Coronary artery (tissue), 2 donors: ENCODE results near the gene MAD1L1.

Source experiments
- DNase-seq: peaks from one replicate; pipeline ENCODE4 v3.0.0-alpha.2; 2017; ENCODE audit warnings: low spot score
- H3K27ac ChIP-seq, 2 donors: fragments of 200-600 bp; sonication (generic); one replicate each; pipeline ENCODE4 v1.5.1; 2016 to 2019
- H3K4me3 ChIP-seq: fragments of 200-600 bp; sonication (generic); 2 replicates; pipeline ENCODE4 v1.5.1; 2016; ENCODE audit warnings: mild to moderate bottlenecking, moderate library complexity
- CTCF ChIP-seq: fragments of 200-600 bp; sonication (generic); IDR thresholded peaks from one replicate; pipeline ENCODE4 v1.5.1; 2019; ENCODE audit warnings: antibody characterized with exemption

MAD1L1 gene

GRCh38 chr7:2146676-2147472 is 85.9 kb downstream of the MAD1L1 start:
- H3K4me3 ChIP-seq = no peak overlapping the region
- H3K27ac ChIP-seq = no peak overlapping the region
- DNase-seq = no peak
- TF ChIP-seq CTCF = no peak

GRCh38 chr7:2145835-2146580 is 86.7 kb downstream of the MAD1L1 start:
- TF ChIP-seq CTCF = no peak
- no peak overlapping the region for H3K4me3 ChIP-seq

GRCh38 chr7:2144926-2145325 is 87.8 kb downstream of the MAD1L1 start:
- DNase-seq = no peak
- TF ChIP-seq CTCF = no peak
- Histone ChIP-seq H3K4me3 (no peak overlapping the region), H3K27ac (no peak overlapping the region)

More at GRCh38 chr7:2145835-2146580, 86.7 kb downstream of the MAD1L1 start:
- no peak for DNase-seq
- H3K27ac ChIP-seq = no peak overlapping the region

GRCh38 chr7:2143981-2144595 is 88.7 kb downstream of the MAD1L1 start:
- no peak overlapping the region for H3K27ac ChIP-seq
- no peak for DNase-seq
- TF ChIP-seq CTCF = no peak
- no peak overlapping the region for H3K4me3 ChIP-seq

- no peak for TF ChIP-seq CTCF
- H3K27ac ChIP-seq = no peak overlapping the region
- DNase-seq = no peak
- no peak overlapping the region for H3K4me3 ChIP-seq
Observed at GRCh38 chr7:2143450-2143849, 89.3 kb downstream of the MAD1L1 start.

GRCh38 chr7:2142386-2142785 is 90.4 kb downstream of the MAD1L1 start:
- TF ChIP-seq CTCF = no peak

More at GRCh38 chr7:2142386-2142785, 90.4 kb downstream of the MAD1L1 start:
- no peak for DNase-seq
- no peak overlapping the region for H3K4me3 ChIP-seq
- H3K27ac ChIP-seq = no peak overlapping the region
